ENCODE results near the gene PRKX. TPM values are rescaled to one million over a fixed set of nuclear protein-coding genes. Genes with fewer than 3 reads are reported as not detected.
"Not testable (repeated sequence)": the region's sequence is repeated elsewhere in the genome, so short reads cannot be mapped to it uniquely, and the experiment has no call there.

The PRKX gene
- total and polyA plus RNA-seq, 2 of the 8 experiments (the other 6 are each of a cell fraction or from before 2014, with no cell fraction given): 19.4 to 55.3 TPM

DNA sequence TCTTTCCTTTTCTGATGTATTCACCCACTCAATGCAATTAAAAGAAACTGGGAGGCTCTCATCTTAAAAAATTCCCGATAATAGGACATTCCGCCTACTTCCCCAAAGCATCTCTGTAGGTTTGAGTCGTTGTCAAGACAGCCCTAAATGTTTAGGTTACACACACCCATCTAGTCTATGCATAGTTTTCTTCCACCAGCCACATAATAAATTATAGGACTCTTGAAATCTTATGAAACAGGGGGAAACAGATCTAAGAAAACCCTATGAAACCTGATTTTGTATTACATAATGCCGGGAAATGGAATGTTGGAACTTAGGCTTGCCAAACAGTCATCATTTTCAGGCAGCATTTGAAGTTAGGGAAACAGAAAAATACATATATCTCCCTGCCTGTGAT, 150.0 kb downstream of the PRKX start (continued):
- TF ChIP-seq YY1 (IDR thresholded peaks at IDR 0.05; ENCODE audit: low read depth, low read length): no peak
- TF ChIP-seq POLR2AphosphoS5 (IDR thresholded peaks at IDR 0.05; ENCODE audit: low read depth, low read length): no peak
- TF ChIP-seq RBBP5 (IDR thresholded peaks at IDR 0.05; ENCODE audit: borderline replicate concordance, low read depth, low read length): no peak
- no peak for TF ChIP-seq SP2 (IDR thresholded peaks at IDR 0.05; ENCODE audit: low read length)
- no peak for TF ChIP-seq KDM1A (IDR thresholded peaks at IDR 0.05; ENCODE audit: borderline replicate concordance, low read length)
- no peak for TF ChIP-seq CHD2 (IDR thresholded peaks at IDR 0.05; ENCODE audit: low read length)
- TF ChIP-seq, protein P1, sequence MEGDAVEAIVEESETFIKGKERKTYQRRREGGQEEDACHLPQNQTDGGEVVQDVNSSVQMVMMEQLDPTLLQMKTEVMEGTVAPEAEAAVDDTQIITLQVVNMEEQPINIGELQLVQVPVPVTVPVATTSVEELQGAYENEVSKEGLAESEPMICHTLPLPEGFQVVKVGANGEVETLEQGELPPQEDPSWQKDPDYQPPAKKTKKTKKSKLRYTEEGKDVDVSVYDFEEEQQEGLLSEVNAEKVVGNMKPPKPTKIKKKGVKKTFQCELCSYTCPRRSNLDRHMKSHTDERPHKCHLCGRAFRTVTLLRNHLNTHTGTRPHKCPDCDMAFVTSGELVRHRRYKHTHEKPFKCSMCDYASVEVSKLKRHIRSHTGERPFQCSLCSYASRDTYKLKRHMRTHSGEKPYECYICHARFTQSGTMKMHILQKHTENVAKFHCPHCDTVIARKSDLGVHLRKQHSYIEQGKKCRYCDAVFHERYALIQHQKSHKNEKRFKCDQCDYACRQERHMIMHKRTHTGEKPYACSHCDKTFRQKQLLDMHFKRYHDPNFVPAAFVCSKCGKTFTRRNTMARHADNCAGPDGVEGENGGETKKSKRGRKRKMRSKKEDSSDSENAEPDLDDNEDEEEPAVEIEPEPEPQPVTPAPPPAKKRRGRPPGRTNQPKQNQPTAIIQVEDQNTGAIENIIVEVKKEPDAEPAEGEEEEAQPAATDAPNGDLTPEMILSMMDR (IDR thresholded peaks at IDR 0.05; ENCODE audit: control extremely low read depth in 1 of 3, insufficient read depth in 1 of 3, low read depth in 1 of 3, low read length in 3 of 3): no peak

DNA sequence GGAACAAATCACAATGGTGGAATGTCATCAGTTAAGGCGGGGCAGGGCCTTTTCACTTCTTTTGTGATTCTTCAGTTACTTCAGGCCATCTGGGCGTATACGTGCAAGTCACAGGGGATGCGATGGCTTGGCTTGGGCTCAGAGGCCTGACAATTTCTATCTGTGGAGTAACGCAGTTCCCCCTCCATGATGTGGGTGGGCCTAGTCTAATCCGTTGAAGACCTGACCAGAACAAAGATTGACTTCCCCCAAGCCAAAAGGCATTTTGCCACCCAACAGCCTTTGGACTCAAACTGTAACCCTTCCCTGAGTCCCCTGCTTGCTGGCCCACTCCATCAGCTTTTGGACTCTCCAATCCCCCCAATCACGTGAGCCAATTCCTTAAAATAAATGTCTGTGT, 153.4 kb downstream of the PRKX start:
- CTCF ChIA-PET (ENCODE audit: partially characterized antibody); H2BK20ac ChIP-seq (ENCODE audit: low read length); H3K56ac ChIP-seq (replicated peaks; ENCODE audit: insufficient read length, low read depth, low read length); H2AFZ ChIP-seq (ENCODE audit: low read length); H3K23me2 ChIP-seq (ENCODE audit: low read depth, low read length); H3K9ac ChIP-seq (replicated peaks in 1 of 4; ENCODE audit: extremely low read depth in 1 of 4, low read depth in 3 of 4, low read length in 3 of 4); H3K27me3 ChIP-seq (replicated peaks in 1 of 4; ENCODE audit: control insufficient read depth in 3 of 4, extremely low read depth in 1 of 4, insufficient read depth in 3 of 4, low read length in 3 of 4); H3K27ac ChIP-seq (ENCODE audit: low read depth, low read length); H3K18ac ChIP-seq (ENCODE audit: extremely low read depth, low read length); H3K79me2 ChIP-seq (ENCODE audit: control insufficient read depth in 1 of 2, insufficient read depth in 2 of 2, low read length in 2 of 2); H3K4ac ChIP-seq (replicated peaks; ENCODE audit: insufficient read length, low read depth, low read length); H2BK5ac ChIP-seq (ENCODE audit: low read depth, low read length); H3K4me1 ChIP-seq (replicated peaks in 1 of 4; ENCODE audit: control insufficient read depth in 3 of 4, insufficient read depth in 4 of 4, low read length in 3 of 4); POLR2A ChIA-PET (ENCODE audit: partially characterized antibody); H2BK15ac ChIP-seq (ENCODE audit: low read length); H3K9me3 ChIP-seq (ENCODE audit: insufficient read depth in 2 of 2, low read depth in 1 of 2, low read length in 1 of 2); H3K4me3 ChIP-seq (ENCODE audit: extremely low read depth in 1 of 4, insufficient read depth in 2 of 4, low read depth in 3 of 4, low read length in 4 of 4); H2BK120ac ChIP-seq (replicated peaks; ENCODE audit: low read depth, low read length); H3K79me1 ChIP-seq (ENCODE audit: low read depth, low read length); DNase-seq (ENCODE audit: low read depth in 1 of 2, low spot score in 2 of 2); H3K4me2 ChIP-seq (ENCODE audit: insufficient read depth in 1 of 2, low read depth in 2 of 2, low read length in 2 of 2); FAIRE-seq; H3K14ac ChIP-seq (ENCODE audit: insufficient read length); H3K23ac ChIP-seq (ENCODE audit: insufficient read length); H2BK12ac ChIP-seq (ENCODE audit: low read depth, low read length); H3K36me3 ChIP-seq (ENCODE audit: control insufficient read depth in 2 of 4, insufficient read depth in 4 of 4, low read length in 3 of 4); H4K5ac ChIP-seq (ENCODE audit: insufficient read length, low read depth, low read length); H4K20me1 ChIP-seq (replicated peaks in 1 of 2; ENCODE audit: control insufficient read depth in 1 of 2, insufficient read depth in 2 of 2, low read length in 2 of 2); H2AK5ac ChIP-seq (ENCODE audit: low read depth, low read length); H4K8ac ChIP-seq (ENCODE audit: extremely low read depth, insufficient read depth, low read length); H4K91ac ChIP-seq (replicated peaks; ENCODE audit: insufficient read length, low read length): not testable (repeated sequence)
- WGBS, 2 experiments (ENCODE audit: extremely low coverage in 1 of 2, insufficient coverage in 1 of 2, insufficient read length in 1 of 2, insufficient replicate concordance in 2 of 2, low coverage in 1 of 2, low lambda C conversion rate in 2 of 2, missing lambda C conversion rate in 1 of 2): 100% methylated on average over 5 of the region's 7 CpGs; no CpG with 5 or more reads in 1 of the 2 experiments
